ENCODE measurements around the gene PPM1J.

DNA sequence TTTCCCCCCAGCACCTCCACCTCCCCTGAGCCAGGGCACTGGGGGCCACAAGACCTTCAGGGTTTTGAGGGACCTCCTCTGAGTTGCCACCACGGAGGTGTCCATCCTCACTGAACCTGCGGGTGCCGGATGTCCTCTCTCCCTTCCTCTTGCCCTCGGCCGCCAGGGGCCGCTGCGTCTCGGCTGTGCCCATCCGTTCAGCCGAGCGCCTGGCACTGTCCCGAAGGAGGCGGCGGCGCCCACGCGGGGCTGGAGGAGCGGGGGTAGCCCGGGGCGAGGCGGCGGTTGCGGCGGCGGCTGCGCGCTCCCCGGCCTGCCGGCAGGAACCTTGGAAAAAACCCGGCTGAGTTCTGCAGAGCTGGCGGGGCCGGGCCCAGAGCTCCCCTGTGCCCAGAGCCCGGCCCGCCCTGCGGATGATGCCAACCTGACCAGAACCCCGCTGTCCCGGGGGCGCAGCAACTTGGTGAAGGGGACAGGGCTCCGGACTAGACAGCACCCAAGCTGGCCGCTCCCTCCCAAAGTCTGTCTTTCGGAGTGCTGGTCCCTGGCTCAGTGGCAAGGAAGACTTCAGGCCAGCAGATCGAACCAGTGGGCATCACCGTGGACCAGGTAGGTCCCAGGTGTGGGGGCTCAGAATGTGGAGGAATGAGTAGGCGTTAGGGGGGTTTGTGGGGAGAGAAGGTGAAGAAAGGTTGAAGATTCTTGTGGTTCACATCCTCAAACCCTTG lies 3.7 kb upstream of the PPM1J start:
- TF ChIP-seq, protein P1, sequence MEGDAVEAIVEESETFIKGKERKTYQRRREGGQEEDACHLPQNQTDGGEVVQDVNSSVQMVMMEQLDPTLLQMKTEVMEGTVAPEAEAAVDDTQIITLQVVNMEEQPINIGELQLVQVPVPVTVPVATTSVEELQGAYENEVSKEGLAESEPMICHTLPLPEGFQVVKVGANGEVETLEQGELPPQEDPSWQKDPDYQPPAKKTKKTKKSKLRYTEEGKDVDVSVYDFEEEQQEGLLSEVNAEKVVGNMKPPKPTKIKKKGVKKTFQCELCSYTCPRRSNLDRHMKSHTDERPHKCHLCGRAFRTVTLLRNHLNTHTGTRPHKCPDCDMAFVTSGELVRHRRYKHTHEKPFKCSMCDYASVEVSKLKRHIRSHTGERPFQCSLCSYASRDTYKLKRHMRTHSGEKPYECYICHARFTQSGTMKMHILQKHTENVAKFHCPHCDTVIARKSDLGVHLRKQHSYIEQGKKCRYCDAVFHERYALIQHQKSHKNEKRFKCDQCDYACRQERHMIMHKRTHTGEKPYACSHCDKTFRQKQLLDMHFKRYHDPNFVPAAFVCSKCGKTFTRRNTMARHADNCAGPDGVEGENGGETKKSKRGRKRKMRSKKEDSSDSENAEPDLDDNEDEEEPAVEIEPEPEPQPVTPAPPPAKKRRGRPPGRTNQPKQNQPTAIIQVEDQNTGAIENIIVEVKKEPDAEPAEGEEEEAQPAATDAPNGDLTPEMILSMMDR (conservative IDR thresholded peaks at IDR 0.05; ENCODE audit: low read depth, low read length): peak; percentile 87
- no peak for TF ChIP-seq EZH2 (IDR thresholded peaks at IDR 0.05; ENCODE audit: low read length, unreplicated experiment)
